DMS53 treated with DMSO at 0.1 percent for 48 hours (cell line): ENCODE measurements around the gene PLXNA2.

Experiments used
- DNase-seq: peaks from one replicate; lab custom pipeline; 2025; ENCODE audit not compliant: unreplicated experiment; lab: John Stamatoyannopoulos, UW

The PLXNA2 gene

DNA sequence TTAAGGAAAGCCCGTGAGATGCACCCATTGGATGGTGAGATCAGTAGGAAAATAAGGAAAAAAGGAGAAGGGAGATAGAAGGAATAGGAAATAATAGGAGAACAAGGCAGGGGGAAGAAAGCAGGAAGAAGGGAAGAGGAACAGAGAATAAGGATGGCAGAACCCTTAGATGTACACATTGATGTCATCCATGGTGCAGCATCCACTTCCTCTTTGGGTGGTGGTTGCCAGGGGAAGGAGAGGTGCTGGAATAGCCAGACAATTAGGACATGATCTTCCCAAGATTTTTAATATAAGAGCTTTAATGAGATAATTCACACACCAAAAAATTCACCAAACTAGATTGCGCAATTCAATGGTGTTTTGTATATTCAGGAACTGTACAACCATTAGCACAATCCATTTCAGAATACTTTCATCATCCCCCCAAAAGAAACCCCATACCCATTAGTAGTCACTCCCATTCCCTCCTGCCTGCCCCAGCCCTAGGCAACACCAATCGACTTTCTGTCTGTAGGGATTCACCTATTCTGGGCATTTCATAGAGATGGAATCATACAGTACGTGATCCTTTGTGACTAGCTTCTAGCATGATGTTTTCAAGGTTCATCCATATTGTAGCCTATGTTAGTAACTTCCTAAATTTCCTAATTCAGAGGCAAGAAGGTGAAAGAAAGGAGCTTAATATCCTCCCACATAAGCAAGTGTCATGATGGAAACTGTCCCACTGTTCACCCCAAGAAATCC lies 121.4 kb downstream of the PLXNA2 start:
- DNase-seq = no peak

DNA sequence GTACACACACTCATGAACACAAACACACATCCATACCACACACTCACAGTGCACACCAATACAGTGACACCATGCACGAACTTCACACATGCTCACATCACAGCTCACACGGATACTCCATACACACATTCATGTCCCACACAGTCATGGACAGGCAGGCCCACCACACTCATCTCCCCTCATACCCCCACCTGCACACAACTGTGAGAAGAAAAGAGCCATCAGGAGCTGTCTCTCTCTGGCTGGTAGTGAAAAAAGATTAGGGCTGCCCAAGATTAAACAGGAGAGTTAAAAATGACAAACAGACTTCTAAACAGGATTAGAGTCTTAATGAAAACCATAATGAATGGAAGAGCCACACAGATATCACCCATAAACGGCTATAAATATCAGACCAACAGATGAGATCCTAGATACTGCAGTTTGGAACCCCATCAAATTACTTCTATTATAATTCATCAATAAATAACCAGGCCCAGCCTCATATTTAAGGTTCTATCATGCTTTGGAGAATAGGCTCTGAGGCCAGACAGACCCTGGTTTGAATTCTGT lies 122.3 kb downstream of the PLXNA2 start:
- no peak for DNase-seq

DNA sequence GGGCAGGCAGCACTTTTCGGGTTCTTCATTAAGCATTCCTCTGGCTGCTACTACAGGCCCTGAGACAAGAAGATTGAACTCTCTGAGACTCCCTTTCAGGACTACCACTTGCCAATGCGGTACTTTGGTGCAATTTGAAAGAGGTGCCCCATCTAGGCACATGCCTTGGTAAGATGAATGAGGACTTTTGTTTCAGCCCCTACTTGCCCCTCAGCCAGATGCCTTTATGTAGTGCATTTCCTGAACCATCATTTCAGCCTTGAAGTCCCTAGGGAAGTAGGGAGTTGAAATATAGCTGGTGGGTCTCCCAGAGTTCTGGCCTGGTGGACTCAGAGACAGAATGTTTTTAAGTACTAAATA lies 123.8 kb downstream of the PLXNA2 start:
- no peak for DNase-seq

DNA sequence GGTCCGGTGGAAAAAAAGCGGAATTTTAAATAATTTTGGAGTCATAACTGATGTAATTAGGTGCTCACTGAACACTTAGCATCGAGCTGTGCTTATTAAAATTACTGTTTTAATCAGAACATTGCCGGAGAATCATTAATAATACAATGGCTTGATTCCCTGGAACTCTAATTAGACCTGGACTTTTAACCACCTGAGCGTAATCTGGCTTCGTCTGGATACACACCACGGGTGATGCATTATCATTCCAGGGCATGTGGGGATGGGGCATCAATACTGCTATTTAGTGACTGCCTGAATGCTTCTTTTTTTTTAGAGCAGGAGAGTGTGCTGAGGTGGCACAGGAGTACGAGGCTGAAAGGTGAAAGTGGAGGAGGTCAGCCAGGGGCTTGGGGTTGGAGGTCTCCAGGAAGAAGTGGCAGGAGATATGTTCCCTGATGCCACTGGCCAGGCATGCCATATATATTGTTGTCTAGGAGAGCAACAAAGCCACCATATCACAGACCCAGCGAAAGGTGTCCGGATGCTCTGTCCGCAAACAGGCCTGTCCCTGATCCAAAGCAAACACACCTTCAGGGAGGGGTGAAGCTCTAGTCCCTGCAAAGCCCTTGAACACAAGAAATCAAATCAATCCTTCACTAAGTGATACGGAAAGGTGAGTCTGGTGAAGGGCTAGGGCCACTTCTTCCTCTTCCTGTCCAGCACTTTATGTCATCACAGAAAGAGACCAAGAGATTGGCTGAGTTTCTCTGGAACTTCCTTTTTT lies 125.2 kb downstream of the PLXNA2 start:
- no peak for DNase-seq

DNA sequence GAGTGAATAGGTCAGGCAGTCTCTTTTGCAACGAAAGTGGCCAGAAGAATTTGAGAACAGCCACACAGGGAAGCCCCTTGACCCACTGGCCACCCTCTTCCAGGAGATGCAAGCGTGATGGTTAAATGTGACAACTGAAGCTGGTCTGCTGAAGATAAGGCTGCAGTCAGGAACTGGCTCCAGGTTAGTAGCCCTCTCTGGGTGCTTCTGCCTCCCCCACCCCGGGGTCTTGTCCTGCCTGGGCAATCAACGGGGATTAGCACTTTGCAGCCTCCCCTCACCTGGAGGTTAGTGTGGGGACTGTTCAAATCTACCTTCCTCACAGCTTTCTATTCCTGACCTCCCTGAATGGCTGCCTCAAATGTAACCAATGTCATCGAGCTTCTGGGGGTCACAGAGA lies 125.9 kb downstream of the PLXNA2 start:
- no peak for DNase-seq

DNA sequence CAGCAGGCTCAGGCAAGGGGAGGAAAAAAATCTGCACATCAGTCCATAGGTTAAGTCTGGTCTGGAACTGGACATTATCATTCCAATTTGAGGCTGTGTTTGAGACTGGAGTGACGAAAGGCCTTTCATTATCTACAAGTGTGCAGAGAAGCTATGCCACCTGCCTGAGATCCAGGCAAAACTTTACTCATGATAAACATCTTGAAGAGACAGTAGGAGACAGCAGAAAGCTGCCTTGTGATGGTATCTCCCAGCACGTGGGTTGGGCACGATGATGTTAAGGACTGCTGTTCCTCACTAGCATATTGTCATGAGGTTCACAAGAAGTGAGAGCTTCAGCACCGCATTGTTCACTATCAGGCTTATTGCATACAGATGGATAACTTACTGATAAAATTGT lies 126.4 kb downstream of the PLXNA2 start:
- no peak for DNase-seq

DNA sequence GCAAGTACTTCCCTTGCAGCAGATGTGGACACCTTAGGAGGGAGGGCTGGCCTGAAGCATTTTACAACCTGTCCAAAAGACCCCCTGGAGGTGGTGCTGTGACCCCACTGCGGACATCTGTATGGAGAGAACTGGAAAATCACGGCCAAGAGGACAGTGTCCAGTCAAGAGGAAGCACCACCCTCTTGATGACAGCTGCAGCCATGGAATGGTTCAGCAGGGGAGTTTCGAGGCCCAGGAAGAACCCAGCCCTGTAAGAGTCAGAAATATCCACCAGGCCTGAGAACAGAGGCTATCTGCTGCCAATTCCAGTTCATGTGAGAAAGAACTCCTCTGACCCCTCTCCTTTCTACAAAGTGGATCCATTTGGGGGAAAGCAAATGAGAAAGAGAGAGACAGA lies 126.8 kb downstream of the PLXNA2 start:
- no peak for DNase-seq

DNA sequence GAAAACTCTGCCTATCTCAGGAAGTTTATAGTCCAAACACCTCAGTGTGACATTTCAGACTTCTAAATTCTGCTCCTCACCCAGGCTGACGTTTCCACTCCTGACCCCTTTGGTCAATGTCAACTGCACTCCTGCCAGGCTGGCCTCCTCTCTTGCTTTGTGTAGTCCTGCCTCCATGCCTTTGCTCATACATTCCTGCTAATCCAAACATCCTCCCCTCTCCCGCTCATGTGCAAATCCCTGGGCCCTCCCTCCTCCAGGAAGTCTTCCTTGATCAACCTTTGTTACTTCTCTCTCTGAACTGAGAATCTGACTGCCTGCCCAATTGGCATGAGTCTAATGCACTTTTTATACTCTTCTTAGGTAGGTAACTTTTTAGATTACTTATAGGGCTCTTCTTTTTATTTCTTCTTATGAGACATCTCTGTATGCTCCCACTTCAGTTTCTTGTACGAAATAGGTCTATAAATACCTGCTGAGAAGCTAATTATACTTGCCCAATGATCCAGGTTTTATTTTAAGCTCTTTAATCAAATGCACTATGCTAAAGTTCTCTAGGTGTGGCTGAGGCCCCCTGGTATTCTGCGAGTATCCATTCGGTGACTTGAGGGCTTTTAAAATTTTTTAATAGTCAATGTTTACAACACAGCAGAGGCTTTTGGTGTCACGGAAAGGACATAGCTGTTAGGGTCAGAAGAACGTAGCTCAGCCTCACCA lies 128.1 kb downstream of the PLXNA2 start:
- no peak for DNase-seq

DNA sequence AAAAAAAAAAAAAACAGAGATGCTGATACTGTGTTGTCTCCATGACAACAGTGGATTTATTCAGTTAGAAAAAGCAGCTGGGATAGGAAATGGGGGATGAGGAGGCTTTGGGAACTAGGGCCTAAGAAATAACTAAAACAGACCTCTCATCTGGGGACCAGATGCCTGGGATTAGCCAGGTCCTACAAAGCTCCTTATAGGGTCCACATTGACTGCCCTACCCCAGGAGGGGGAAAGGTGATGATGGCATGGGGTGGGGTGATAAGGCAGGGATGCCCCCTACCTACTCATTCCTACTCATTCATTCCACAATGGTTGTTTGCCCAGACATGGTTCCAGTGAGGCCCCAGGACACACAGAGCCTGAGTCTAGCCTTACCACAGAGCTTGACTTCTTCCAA lies 131.2 kb downstream of the PLXNA2 start:
- no peak for DNase-seq

DNA sequence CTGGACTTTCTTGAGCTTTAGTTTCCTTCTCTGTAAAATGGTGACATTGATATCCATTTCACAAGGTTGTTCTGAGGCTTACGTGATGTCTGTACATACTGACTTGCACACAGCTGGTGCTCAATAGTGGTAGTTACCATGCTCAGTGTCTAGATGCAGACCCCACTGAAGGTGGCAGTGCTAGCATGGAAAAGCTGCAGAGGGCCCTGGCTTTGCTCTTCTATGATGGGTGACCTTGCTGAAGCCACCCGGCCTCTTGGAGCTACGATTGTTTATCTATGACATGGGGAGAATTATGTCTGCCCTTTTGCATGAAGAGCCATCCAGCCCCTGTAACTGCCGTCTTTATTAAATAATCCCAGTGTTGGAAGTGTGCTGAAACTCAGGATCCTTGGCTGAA lies 131.8 kb downstream of the PLXNA2 start:
- no peak for DNase-seq

DNA sequence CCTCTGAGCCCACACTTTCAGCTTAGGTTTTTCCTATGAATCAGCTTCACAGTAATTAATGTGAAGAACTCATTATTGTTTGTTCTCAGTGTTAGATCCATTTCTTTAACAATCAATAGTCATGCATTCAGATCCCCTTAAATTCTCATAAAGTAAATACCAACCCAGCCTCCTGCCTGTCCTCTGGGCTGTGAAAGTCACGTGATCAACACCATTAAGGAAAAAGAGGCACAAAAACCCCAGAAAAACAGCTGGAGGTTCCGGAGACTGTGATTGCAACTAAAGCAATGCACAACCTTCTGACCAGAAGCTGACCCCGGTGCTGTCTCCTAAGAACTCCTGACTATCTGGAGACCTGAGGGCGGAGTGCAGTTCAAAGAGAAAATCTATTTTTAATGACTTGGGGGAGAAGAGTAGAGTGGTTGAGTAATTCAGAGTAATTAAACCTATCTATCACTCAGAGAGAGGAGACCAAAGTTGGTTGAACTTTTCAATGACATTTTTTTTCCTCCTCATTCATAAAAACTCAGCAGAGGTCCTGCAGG lies 132.5 kb downstream of the PLXNA2 start:
- no peak for DNase-seq

DNA sequence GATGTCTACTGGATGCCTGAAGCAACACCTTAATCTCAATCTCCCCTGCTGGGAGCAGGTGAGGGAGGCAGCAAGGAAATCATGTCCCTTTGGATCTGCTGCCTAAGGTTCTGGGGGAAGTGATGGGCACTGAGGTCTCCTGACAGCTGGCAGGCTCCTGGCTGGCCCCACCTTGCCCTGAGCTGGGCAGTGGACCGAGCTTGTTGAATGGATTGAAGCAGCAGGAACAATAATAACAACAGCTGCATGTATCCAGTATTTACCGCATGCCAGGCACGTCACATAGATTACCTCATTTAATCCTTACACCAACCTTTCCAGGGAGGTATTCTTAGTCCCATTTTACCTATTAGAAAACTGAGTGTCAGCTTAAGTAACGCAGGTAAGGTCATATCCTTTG lies 133.9 kb downstream of the PLXNA2 start:
- no peak for DNase-seq

DNA sequence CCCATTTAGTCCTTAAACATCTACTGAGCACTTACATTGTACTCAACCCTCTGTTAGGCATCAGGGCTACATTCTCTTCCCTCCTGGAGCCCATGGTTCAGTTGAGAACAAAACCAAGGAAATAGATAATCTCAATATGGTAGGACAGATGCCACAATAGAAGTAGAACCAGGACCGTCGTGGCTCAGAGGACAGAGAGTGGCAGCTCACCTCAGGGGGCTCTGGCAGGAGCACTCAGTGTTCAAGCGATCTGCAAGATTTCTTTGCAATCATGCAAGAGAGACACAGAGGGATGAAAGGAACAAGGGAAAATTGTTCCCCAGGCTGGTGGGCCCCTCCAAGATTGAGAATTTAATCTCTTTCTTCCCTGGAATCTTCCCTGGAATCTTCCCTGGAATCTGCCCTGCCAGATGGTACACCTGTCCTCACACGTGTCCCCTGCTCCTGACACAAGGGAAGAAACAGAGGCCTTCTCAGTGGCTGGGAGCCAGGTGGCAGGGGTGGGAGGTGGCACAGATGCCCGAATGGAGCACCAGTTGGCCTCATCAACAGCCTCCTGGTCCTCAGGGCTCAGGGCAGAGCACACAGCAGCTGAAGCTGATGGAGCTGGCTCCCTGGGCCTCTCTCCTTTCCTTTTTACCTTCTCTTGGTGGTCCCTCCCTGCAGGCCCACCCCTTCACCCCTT lies 135.4 kb downstream of the PLXNA2 start:
- DNase-seq = no peak

DNA sequence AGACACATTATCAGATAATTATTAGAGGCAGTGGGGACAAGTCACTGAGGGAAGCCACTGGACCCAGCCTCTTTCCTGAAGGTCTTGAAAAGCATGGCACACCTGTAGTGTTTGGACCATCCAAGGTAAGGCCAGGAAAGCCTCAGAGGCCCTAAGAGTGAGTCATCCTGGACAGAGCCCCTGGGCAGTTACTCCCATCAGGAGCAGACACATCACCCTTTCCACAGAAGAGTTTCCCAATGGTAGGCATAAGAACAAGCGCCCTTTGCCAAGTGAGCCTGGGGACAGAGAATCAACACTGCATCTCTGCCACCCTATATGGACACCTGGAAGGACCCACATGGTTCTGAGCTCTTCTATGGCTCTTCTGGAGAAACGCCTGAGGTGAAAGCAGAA lies 136.0 kb downstream of the PLXNA2 start:
- no peak for DNase-seq

DNA sequence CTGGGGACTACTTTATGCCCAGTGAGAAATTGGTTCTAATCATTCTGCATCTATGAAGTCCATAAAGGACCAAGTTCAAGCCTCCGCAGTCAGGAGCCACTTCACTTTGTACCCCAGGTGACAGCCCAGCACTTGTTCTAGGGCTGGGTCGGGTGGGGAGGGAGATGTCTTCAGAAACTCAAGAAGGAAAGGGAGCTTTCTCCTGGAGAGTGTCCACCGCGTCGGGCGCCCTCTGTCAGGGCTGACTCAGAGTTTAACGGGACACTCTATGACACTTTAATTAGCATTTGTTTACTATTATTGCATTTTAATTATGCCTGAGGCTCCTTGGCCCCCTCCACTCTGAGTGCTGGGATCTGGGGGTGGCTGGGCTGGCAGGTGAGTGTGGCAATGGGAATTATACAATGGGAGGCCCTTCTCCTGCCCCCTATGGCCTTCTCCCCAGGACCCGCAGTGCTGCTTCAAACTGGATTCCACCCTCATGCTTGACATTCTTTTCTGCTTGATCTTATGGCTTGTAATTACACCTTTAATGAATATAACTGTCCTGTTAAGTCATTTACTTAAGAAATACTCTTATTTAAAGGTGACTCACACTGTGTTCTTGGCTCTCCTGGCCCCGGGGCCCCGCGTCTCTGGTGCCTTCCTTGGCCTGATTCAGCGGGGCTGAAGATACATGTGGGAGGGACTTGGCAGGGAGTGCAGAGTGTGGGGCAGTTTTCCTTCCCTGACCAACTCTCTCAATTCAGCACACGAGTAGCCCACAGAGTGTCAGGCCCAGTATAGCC lies 136.6 kb downstream of the PLXNA2 start:
- no peak for DNase-seq

DNA sequence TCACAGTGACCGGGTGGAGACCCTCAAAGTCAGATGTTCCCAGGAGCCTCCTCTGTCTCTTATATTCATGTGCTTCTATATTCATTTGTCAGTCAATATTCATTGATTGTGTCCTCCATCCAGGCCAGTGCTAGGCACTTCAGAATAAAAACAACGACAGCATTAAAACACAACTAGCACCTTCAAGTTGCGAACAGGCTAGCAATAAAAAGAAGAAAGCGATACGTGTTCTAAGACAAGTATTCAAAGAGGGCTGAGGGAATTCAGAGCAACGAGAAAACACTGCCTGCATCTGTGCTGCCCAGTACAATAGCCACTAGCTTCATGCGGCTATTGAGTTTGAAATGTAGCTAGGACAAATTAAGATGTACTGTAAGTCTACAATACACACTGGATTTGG lies 138.0 kb downstream of the PLXNA2 start:
- DNase-seq = no peak

DNA sequence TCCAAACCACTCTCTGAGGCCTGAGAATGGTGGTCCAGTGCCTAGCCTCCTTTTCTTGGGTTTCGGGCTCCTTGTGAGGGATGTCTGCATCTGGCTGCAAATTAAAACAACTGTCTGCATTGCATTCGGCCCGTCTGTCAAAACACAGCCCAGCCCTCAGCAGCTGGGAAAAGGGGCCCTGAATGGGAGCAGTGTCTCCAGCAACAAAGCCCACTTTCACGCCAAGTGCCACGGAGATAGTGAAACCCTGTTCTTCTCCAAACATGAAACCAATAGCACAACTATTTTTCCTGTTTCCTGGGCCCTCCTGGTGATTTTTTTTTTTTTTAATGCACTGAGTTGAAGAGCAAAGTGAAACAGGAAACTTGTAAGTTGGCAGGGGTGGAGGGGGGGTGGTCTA lies 138.4 kb downstream of the PLXNA2 start:
- no peak for DNase-seq

DNA sequence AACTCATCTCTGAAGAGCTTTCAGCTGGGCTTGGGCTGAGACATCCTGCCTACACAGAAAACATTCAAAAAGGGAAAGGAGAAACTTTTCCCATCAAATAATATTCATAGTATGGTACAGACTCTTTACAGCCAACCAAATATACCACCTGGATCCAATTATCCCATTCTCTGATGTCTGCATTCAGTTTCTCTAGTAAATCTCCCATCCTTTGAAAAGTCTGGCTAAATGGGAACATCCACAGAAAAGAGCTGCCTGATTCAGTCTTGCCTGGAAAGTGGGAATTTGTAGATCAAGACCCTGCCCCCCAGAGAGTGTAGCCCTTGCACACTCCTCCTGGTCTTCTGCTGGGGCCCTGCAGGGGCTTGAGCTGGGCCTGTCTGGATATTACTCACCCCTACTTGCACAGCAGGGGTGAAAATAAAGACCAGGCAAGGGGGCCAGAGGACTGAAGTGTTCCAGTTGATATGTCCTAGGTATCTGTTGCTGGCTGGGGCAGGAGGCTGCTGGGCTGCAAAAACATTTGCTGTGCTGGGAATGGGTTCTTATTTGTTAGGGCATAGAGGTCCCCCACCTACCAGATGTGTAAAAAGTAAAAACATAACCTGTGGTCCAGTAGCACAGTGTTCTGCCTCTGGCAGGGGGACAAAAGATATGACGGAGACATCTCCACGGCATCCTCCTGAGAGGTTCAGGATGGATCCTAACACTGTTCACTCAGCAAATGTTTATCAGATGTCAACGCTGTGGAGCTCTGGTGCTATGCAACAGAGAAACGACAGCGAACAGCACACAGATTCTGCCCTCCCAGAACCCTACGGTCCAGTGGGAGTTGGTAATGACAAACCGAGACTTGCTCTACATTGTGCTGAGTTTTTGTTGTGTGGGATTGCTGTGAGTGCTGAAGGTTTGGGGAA lies 140.3 kb downstream of the PLXNA2 start:
- DNase-seq = no peak
